Posterior vena cava (tissue), 2 donors: ENCODE results near the gene PITX2. TPM values are rescaled to one million over a fixed set of nuclear protein-coding genes. Genes with fewer than 3 reads are reported as not detected.

Experiments used
- DNase-seq: peaks from one replicate; pipeline ENCODE4 v3.0.0-alpha.2; 2020; ENCODE audit warnings: low spot score
- intact Hi-C, 2 donors: fragments of 100-400 bp; cut with DNase I; formaldehyde crosslinking; loops; one replicate each; pipeline versions ENCODE4 v1.14.1 to v1.14.2; 2022 to 2023
- total RNA-seq, 2 donors: library from RNA; stranded (reverse); fragmentation: NEBNext Ultra II Directional; extraction: Animal tissue kit (Norgen Biotek cat#: 25700); gene quantifications; one replicate each; pipeline ENCODE4 v1.2.1, GENCODE V29; 2021
- donor health status: DM: yes; HTN: yes; CAD: no.
- donor health status: DM: yes; HTN: yes; CAD: no.

The PITX2 gene
- total RNA-seq, 2 donors from 2014 or later = 0.19 to 0.43 TPM

- DNase-seq = no peak
- intact Hi-C loops = no loop called here
Measured at GRCh38 chr4:110615353-110616237, 7.3 kb downstream of the PITX2 start.

GRCh38 chr4:110614976-110615352, 7.9 kb downstream of the PITX2 start:
- intact Hi-C loops = no loop called here
- no peak for DNase-seq

- intact Hi-C loops = no loop called here
- DNase-seq = no peak
Measured at GRCh38 chr4:110614173-110614963, 8.5 kb downstream of the PITX2 start.

- DNase-seq = no peak
- intact Hi-C loops = no loop called here
Measured at GRCh38 chr4:110613745-110614144, 9.1 kb downstream of the PITX2 start.

- no peak for DNase-seq
- intact Hi-C loops = no loop called here
Measured at GRCh38 chr4:110612631-110613269, 10.1 kb downstream of the PITX2 start.

- intact Hi-C loops = no loop called here
- no peak for DNase-seq
Measured at GRCh38 chr4:110611968-110612447, 10.9 kb downstream of the PITX2 start.

- intact Hi-C loops = no loop called here
- DNase-seq = no peak
Measured at GRCh38 chr4:110610940-110611831, 11.7 kb downstream of the PITX2 start.

GRCh38 chr4:110610620-110610939, 12.3 kb downstream of the PITX2 start:
- intact Hi-C loops = no loop called here
- no peak for DNase-seq

GRCh38 chr4:110609044-110609750, 13.7 kb downstream of the PITX2 start:
- intact Hi-C loops = no loop called here
- DNase-seq = no peak

- DNase-seq = no peak
- intact Hi-C loops = no loop called here
Measured at GRCh38 chr4:110605077-110605476, 17.8 kb downstream of the PITX2 start.

GRCh38 chr4:110602061-110602460, 20.8 kb downstream of the PITX2 start:
- intact Hi-C loops = no loop called here
- DNase-seq = no peak

GRCh38 chr4:110597582-110597981, 25.3 kb downstream of the PITX2 start:
- DNase-seq = no peak
- intact Hi-C loops = no loop called here

GRCh38 chr4:110596431-110596830, 26.4 kb downstream of the PITX2 start:
- intact Hi-C loops = no loop called here
- no peak for DNase-seq

GRCh38 chr4:110595583-110595982, 27.3 kb downstream of the PITX2 start:
- intact Hi-C loops = no loop called here
- no peak for DNase-seq

GRCh38 chr4:110589297-110589696, 33.6 kb downstream of the PITX2 start:
- DNase-seq = no peak
- intact Hi-C loops = no loop called here

- intact Hi-C loops = no loop called here
- DNase-seq = no peak
Measured at GRCh38 chr4:110587666-110588285, 35.1 kb downstream of the PITX2 start.

- intact Hi-C loops = no loop called here
- no peak for DNase-seq
Measured at GRCh38 chr4:110586131-110586850, 36.6 kb downstream of the PITX2 start.
